COLO668 (cell line): ENCODE results near the gene PPP4R2.

Source experiments
- DNase-seq: peaks from one replicate; lab custom pipeline; 2025; ENCODE audit not compliant: unreplicated experiment; lab: John Stamatoyannopoulos, UW

PPP4R2 gene, protein sequence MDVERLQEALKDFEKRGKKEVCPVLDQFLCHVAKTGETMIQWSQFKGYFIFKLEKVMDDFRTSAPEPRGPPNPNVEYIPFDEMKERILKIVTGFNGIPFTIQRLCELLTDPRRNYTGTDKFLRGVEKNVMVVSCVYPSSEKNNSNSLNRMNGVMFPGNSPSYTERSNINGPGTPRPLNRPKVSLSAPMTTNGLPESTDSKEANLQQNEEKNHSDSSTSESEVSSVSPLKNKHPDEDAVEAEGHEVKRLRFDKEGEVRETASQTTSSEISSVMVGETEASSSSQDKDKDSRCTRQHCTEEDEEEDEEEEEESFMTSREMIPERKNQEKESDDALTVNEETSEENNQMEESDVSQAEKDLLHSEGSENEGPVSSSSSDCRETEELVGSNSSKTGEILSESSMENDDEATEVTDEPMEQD

DNA sequence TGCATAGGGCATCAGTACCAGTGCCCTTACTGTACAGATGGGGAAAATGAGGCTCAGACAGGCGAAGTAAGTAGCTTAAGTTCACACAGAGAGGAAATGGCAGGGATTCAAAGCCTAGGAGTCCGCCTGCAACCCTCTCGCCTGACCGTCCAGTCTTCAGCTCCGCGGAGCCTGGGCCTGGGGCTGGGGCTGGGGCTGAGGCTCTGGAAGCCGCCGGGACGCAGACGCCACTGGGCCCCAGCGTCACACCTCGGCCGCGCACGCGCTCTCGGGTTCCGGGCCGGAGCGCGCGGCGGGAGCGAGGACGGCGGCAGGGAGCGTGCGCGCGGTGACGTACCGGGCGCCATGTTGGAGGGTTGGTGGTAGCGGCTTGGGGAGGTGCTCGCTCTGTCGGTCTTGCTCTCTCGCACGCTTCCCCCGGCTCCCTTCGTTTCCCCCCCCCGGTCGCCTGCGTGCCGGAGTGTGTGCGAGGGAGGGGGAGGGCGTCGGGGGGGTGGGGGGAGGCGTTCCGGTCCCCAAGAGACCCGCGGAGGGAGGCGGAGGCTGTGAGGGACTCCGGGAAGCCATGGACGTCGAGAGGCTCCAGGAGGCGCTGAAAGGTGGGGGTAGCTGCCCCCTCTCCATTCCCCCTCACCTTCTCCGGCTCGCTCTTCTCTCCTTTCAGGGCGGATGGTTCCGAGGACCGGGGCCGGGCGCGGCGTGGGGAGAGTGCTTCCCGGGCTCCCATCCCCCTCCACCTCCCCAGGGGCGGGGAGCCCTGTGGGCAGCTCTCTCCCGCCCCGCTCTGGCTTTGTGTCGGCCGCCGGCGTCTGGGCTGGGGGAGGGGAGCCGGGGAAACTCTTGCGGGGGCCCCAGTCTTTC lies at the start of gene PPP4R2:
TSS of gene PPP4R2 (plus strand) at position 339 of the 861 bp plus-strand sequence. CDS start at position 566, 227 bp downstream.
- DNase-seq: peak; percentile 91

DNA sequence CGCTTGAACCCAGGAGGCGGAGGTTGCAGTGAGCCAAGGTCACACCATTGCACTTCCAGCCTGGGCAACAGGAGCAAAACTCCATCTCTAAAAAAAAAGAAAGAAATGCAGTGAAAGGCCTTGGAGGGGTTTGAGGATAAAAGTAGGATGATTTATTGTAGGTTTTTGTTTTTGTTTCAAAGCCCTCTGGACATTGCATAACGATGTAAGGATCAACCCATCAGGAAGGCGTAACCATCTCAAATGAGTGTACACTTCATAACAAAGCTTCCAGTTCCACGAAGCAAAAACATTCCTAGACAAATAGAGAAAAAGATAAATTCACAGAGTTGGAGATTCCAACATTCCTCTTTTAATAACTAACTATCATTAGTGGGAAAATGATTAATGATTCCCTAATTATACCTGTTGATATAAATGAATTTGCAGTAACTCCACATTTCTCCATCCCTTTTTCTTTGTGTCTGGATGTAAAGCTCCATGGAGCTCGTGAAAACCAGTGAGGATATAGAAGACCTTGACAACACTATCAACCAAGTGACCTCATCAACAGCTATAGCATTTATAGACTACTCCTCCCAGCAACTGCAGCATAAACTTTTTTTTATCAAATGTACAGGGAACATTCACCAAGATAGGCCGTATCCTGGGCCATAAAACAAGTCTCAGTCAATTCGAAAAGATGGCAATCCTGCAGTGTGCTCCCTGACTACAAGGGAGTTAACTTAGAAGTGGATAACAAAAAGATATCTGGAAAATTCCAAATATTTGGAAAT lies 48.7 kb upstream of the PPP4R2 start:
- DNase-seq: no peak

DNA sequence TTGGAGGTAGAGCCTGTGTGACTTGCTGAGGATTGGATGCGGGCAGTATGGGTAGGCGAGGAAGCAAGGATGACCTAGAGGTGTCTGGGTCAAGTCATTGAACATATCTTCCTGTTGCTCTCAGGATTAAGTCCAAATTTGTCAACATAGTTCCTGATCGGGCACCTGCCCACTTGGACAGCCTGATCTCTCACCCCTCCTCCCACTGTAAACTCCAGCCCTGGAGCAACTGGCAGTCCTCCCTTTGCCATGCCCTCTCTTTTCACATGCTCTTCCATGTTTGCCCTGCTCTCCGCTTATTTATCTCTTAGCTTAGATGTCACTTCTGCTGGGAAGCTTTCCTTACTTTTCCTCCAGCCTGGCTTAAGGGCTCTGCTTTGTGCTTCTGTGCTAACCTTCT lies 47.6 kb upstream of the PPP4R2 start:
- DNase-seq: no peak

DNA sequence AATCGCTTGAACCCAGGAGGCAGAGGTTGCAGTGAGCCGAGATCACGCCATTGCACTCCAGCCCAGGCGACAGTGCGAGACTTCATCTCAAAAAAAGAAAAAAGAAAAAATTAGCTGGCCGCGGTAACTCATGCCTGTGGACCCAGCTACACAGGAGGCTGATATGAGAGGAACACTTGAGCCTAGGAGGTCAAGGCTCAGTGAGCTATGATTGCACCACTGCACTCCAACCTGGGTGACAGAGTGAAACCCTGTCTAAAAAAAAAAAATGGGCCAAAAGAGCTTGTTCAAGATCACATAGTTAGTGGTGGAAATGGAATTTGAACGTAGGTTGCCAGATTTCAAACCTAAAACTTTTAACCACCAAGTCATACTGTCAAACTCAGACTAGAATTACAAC lies 46.2 kb upstream of the PPP4R2 start:
- DNase-seq: no peak

DNA sequence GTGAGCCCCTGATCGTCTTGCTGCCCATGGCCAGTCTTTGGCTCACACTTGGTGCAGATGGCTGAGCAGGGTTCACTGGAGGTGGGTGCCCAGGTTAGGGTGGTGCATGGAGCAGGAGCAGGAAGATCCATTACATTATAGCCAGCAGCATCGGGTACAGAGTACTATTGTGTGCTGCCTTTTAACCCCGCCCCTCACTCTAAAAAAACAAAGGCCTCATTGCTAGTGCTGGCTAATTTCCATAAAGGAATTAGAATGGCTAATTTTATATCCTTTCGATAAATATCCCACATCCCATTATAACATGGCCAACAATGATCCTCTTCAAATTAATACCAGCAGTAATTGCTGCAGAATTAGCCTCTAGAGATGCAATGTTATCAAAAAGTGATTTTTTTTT lies 45.8 kb upstream of the PPP4R2 start:
- no peak for DNase-seq

DNA sequence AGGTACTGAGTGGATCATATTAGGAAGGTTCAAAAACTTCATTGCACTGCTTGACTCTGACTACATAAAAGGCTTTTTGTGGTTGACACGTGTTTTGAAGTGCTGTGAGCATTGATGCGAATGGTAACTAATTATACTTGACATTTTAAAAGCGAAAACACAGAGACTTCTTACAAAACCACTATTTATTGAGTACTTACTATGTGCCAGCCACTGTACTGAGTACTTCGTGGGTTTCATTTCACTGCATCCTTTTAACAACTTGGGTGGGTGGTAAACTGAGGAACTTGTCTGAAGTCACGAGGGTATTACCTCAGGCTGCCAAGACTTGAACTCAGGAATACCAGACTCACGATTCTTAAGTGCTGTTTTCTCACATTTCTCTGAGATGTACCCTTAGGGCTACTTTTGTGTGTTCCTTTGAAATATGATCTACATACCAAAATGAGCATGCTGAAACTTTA lies 45.3 kb upstream of the PPP4R2 start:
- DNase-seq: no peak

DNA sequence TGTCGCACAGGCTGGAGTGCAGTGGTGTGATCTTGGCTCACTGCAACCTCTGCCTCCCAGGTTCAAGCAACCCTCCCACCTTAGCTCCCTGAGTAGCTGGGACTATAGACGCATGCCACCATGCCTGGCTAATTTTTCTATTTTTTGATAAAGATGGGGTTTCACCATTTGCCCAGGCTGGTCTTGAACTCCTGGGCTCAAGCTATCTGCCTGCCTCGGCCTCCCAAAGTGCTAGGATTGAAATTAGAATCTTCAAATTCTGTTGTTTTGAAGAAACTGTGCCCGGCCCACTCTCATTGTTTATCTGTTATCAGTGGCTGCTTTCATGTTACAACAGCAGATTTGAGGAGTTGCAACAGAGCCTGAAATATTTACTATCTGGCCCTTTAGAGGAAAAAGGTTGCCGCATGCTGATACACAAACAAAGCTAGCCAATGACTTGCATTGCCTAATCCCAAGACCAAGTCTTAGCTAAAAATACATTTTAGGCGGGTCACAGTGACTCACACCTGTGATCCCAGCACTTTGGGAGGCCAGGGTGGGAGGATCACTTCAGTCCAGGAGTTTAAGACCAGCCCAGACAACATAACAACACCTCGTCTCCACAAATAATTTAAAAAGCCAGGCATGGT lies 43.2 kb upstream of the PPP4R2 start:
- no peak for DNase-seq

DNA sequence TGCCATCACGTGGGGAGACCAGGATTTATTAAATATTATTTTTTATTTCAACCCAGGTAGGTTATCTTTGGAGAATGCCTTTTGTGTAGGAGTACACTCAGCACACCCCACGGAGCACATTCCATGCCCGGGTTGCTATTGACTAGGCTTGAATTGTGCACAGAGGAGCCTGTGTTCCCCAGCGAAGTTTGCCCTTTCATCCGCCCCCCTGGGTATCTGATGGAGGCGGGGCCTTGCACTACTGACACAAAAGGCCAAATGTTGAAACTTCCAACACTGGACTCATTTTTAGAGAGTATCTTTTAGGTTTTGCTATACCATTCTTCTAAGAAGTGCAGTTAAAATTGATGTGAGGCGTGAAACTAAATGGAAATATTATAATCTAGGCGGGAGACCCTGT lies 39.3 kb upstream of the PPP4R2 start:
- DNase-seq: no peak

DNA sequence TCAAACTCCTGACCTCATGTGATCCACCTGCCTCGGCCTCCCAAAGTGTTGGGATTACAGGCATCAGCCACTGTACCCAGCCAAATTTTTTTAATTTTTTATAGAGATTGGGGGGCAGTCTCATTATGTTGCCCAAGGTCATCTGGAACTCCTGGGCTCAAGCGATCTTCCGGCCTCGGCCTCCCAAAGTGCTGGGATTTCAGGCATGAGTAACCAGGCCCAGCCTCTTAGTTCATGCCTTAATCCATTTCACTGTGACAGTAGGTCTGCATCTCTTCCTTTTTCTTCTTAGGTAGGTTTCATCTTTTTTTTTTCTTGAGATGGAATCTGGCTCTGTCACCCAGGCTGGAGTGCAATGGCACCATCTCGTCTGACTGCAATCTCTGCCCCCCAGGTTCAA lies 37.3 kb upstream of the PPP4R2 start:
- DNase-seq: no peak

DNA sequence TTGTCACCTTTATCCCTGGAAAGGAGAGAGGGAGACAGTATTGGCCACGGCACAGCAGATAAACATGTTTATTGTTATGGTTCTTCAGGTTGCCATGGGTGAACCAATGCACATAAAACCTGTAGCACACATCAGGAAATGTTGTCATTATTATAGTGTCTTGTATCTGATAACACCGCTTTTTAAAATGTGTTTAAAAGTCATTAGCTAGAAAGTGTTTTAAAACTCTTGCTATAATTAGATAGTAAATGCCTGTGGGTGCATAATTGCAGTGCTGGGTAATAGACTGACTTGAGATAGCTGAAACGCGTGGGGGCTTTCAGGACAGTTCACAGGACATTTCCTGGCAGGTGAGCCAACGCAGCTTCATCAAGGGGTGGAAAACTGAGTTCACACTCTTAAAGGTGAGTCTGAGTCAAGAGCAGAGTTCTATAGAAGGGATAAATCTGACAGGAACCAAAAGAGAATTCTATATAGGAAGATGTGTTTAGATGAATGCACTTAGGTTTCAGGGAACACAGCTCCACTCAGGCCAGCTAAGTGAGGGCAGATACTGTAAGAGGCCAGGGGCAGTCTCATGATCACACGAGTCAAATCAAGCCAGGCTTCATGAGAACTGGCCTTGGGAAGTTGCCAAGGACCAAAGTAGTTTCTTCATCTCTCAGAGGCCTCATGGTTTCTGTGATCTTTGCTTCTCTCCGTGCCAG lies 35.6 kb upstream of the PPP4R2 start:
- DNase-seq: peak; percentile 12

DNA sequence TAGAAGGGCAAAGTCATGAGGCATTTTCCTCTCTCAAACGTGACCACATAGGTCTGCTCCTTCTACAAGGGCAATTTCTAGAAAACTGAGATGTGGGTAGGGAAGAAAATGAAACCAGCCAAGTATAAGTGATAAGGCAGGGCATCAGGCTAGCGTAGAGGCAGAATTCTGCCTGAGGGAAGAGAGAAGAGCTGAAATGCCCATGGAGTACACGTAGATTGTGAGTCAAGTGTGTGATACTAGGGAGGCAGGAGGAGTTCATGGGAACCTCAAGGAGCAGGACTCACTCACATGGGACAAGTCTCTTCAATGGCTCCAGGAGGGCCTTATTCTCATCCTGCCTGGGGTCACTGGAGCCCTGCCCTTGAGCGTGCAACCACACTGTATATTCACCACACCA lies 34.9 kb upstream of the PPP4R2 start:
- no peak for DNase-seq

DNA sequence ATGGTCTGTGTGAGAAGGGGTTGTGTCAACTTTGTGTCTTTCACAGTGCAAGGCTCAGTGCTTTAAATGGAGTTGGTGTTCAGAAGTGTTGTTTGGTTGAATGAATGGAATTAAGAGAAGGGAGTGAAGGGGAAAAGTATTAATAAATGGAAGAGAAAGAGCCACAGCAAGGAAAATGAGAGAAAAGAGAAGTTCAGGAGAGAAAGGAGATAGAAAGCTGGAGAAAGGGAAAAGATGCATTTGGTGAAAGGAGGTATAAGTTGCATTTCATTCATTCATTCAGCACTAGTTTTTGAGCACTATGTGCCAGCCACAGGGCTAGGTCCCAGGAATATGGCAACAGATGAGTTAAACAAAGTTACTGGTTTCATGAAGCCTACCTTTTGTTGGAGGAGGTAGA lies 34.3 kb upstream of the PPP4R2 start:
- DNase-seq: no peak

DNA sequence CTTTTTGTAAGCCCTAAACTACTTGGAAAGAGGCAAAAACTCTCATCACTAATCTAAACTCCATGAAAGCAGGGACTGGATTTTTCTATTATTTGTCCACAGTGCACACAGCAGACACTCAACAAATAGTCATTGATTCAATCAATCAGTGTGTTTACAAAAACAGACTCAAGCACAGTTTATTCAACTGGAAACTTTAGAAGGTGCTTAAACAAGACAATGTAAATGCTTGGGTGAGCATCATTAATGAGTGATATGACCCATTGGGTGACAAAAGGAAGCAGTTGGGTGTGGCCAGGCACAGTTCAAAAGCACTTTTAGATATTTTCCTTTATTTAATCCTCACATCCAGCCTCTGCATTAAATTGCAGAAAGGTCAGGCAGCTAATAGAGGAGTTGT lies 32.0 kb upstream of the PPP4R2 start:
- DNase-seq: no peak

DNA sequence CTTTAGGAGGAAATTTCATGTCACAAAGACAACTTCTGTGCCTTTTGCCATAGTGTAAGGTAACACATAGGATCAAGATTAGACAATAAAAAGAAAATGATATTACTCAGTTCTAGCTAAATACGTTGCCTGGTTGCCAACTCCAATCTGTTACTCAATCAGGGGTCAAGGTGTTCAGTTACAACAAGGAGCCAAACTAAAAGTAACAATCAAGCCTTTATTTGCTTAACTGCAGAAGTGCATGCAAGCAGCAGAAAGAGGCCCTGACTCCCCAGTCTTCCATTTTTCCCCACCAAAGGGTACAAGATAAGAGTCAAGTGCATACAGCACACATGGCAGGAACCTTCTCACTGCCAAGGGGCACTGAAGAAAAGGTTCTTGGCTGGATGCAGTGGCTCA lies 28.3 kb upstream of the PPP4R2 start:
- no peak for DNase-seq

DNA sequence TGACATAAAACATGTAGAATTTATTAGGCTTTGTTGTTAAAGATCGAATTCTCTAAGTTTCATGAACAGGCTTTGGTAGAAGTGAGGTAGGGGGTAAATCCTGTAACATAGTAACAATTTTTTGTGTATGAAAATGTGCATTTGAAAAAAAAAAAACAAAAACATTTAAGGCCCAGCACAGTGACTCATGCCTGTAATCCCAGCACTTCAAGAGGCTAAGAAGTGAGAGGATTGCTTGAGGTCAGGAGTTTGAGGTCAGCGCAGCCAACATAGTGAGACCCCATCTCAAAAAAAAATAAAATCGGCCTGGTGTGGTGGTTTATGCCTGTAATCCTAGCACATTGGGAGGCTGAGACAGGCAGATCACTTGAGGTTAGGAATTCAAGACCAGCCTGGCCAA lies 26.8 kb upstream of the PPP4R2 start:
- no peak for DNase-seq

DNA sequence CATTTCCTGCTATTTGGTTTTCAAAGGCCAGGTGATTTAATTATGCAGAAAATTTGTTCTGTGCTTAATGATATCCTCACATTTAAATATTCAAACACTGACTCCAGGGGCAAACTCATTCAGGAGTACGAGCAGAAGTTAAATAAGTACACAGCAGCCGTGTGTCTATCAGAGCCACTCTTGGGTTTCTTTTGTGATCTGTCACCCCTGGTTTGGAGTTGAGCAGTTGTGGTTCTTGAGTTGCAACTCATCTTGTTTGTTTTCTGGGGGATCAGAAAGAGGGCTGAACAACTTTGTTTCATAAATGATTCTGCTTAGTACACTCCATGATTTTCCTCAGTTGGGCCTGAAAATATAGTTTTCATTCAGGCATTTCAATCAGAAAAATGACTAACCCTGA lies 25.7 kb upstream of the PPP4R2 start:
- no peak for DNase-seq

DNA sequence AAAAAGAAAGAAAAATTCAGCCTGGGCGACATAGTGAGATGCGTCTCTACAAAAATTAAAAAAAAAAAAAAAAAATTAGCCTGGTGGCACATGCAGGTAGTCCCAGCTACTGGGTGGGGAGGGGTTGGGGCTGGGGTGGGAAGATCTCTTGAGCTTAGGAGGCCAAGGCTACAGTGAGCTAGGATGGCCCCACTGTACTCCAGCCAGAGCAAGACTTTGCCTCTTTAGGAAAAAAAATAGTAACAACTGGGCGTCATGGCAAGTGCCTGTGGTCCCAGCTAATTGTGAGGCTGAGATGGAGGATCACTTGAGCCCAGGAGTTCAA lies 23.9 kb upstream of the PPP4R2 start:
- DNase-seq: no peak

DNA sequence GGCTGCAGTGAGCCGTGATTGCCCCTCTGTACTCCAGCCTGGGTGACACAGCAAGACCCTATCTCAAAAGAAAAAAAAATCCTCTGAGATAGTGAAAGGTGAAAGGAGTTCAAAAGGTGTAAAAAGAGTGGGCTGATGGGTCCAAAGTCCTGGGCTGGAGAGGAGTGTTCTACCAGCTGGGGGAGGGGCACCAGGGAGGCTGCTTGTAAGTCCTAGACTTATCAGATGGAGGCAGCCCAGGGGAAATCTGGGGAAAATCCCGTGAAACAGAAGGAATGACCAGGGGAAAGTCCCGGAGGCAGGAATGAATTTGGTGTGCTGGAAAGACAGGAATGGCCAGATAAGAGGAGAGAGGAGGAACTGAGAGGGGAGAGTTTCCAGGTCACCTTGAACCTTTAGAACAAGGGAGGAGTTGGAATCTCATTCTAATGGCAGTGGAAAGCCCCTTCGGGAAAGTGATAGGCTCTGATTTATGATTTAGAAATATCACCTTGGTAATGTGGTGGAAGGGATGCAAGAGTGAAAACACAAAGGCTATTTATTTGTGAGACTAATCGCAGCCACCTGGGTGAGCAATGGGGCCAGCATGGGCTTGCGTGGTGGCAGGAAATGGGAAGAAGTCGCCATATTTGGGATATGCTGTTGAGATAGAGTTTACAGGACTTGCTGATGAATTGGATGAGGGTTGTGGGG lies 23.4 kb upstream of the PPP4R2 start:
- no peak for DNase-seq

DNA sequence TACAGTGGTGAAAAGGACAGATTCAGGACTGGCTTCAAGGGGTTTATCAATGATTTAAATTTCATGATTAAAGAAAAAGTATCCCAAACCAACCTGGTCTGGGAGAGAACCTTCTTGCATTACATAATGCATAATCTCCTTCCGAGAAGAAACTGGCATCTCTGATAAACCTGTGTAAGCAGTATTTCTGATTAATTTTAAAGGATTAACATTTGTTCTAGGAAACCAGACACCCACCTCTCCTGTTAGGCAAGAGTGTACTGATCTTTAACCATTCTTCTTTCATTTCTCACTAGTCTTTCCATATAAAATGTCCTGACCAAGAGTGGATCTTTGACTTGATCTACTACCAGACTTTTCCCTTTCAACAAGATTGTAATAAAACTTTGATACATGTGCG lies 22.8 kb upstream of the PPP4R2 start:
- DNase-seq: no peak

DNA sequence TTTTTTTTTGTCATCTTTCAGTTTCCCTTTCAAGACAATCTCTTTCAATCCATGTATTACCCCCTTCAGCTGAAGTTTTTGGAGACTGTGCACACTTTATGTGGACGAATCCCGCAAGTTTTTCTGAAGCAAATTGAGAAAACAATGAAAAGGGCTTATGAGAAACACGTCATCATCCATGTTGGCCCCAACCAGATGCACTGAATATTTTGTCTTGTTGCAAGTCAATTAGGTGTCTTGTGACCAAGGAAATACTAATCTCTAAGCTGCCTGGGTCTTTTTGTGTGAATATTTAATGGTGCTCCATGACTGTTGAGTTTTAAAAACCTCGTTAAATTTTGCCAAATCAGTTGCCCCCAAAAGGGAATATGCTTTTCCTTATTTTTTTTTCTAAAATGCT lies 21.7 kb upstream of the PPP4R2 start:
- DNase-seq: no peak
